Breast epithelium (tissue), 4 donors: ENCODE measurements around the gene ACLY. TPM values are rescaled to one million over a fixed set of nuclear protein-coding genes. Genes with fewer than 3 reads are reported as not detected.

Experiments
- DNase-seq, 2 donors: peaks; one replicate each; pipeline ENCODE4 v3.0.0-alpha.2; 2019; ENCODE audit warnings: low spot score in 2 of 2
- H3K27ac ChIP-seq, 2 donors: fragments of 200-600 bp; sonication (generic) in 1 of 2; one replicate each; pipeline ENCODE4 v1.5.1; 2016 to 2019; ENCODE audit warnings: mild to moderate bottlenecking in 1 of 2
- H3K27me3 ChIP-seq, 2 donors: fragments of 200-600 bp; sonication (generic) in 1 of 2; one replicate each; pipeline versions ENCODE4 v1.5.1 to v1.6.0; 2017 to 2019; ENCODE audit warnings: control low read depth in 1 of 2, mild to moderate bottlenecking in 1 of 2
- H3K36me3 ChIP-seq: fragments of 200-600 bp; one replicate; pipeline ENCODE4 v1.5.1; 2019
- H3K4me1 ChIP-seq, 2 donors: fragments of 200-600 bp; sonication (generic); one replicate each; pipeline ENCODE4 v1.5.1; 2016 to 2019; ENCODE audit warnings: control low read depth in 1 of 2
- H3K4me3 ChIP-seq, 3 donors: fragments of 200-600 bp; sonication (generic); 1 replicate in 2 of 3; 2 replicates in 1 of 3; pipeline ENCODE4 v1.5.1; 2016 to 2019; ENCODE audit warnings: mild to moderate bottlenecking in 3 of 3, moderate library complexity in 2 of 3
- H3K9me3 ChIP-seq, 2 donors: fragments of 200-600 bp; sonication (generic) in 1 of 2; one replicate each; pipeline ENCODE4 v1.5.1; 2016 to 2019; ENCODE audit warnings: control low read depth in 1 of 2
- POLR2A ChIP-seq: fragments of 450-650 bp; IDR thresholded peaks from one replicate; pipeline ENCODE4 v1.6.1; 2016; ENCODE audit warnings: antibody characterized with exemption, mild to moderate bottlenecking, moderate library complexity
- POLR2AphosphoS5 ChIP-seq, 3 donors: sonication (generic); formaldehyde crosslinking; IDR thresholded peaks; one replicate each; pipeline ENCODE4 v1.6.1; 2017; ENCODE audit warnings: antibody characterized with exemption in 3 of 3
- intact Hi-C: fragments of 100-400 bp; cut with DNase I; formaldehyde crosslinking; loops from one replicate; pipeline ENCODE4 v1.15.1; 2023; ENCODE audit warnings: low total_unique reads
- total RNA-seq, 3 donors: library from RNA; depleted of rRNA; stranded (reverse); fragments of >200 nt; gene quantifications; one replicate each; pipeline ENCODE4 v1.1.0, GENCODE V29; 2016
- TF ChIP-seq, protein P1 (sequence below), 3 donors: fragments of 450-650 bp; IDR thresholded peaks; one replicate each; pipeline ENCODE4 v1.5.1; 2016 to 2017; ENCODE audit warnings: antibody characterized with exemption in 3 of 3, mild to moderate bottlenecking in 3 of 3, moderate library complexity in 3 of 3

Gene ACLY
- total RNA-seq, 3 donors from 2014 or later, result 50.1 to 84.2 (median 66.3) TPM

- H3K4me3 ChIP-seq, result no peak overlapping the region
- no peaks in the 10 kb centered on the region for H3K9me3 ChIP-seq
- TF ChIP-seq POLR2AphosphoS5 (IDR thresholded peaks at IDR 0.05) (no peak), POLR2A (no peak)
- TF ChIP-seq, protein P1, sequence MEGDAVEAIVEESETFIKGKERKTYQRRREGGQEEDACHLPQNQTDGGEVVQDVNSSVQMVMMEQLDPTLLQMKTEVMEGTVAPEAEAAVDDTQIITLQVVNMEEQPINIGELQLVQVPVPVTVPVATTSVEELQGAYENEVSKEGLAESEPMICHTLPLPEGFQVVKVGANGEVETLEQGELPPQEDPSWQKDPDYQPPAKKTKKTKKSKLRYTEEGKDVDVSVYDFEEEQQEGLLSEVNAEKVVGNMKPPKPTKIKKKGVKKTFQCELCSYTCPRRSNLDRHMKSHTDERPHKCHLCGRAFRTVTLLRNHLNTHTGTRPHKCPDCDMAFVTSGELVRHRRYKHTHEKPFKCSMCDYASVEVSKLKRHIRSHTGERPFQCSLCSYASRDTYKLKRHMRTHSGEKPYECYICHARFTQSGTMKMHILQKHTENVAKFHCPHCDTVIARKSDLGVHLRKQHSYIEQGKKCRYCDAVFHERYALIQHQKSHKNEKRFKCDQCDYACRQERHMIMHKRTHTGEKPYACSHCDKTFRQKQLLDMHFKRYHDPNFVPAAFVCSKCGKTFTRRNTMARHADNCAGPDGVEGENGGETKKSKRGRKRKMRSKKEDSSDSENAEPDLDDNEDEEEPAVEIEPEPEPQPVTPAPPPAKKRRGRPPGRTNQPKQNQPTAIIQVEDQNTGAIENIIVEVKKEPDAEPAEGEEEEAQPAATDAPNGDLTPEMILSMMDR (IDR thresholded peaks at IDR 0.05), result no peak
- DNase-seq, result no peak
- H3K36me3 ChIP-seq, result peaks cover 5% of the 10 kb centered on the region
- H3K27ac ChIP-seq, result no peak overlapping the region
- H3K4me1 ChIP-seq, result peaks cover 0 to 8% of the 10 kb centered on the region in 2 donors
- intact Hi-C loops, result no loop called here
- H3K27me3 ChIP-seq, result no peaks in the 10 kb centered on the region
Measured at GRCh38 chr17:41910701-41911391, 7.9 kb downstream of the ACLY start.

DNA sequence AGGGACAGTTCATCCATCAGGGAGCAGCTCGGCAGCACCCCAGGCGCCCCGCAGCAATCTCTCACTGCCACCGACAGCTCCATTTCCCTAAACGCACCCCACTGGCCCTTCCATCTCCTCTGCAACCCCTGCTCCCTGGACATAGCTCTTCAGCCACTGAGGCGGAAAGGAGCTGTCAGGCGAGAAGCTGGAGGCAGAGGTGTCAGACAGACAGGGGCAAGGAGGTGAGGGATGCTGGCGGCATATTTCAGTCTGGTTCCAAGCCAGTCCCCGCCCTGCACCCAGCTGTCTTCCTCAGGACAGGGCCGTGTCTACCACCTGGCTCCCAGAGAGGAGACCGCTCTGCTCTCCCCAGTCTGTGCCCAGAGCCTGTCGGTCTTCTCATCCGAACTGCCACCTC lies 9.7 kb downstream of the ACLY start:
- H3K4me3 ChIP-seq, result no peak overlapping the region
- H3K4me1 ChIP-seq, result peaks cover 0 to 5% of the 10 kb centered on the region in 2 donors
- no peak overlapping the region for H3K27ac ChIP-seq
- intact Hi-C loops, result no loop called here
- H3K9me3 ChIP-seq, result no peaks in the 10 kb centered on the region
- TF ChIP-seq POLR2A (no peak), POLR2AphosphoS5 (IDR thresholded peaks at IDR 0.05) (no peak)
- TF ChIP-seq, protein P1 (IDR thresholded peaks at IDR 0.05), result no peak
- H3K36me3 ChIP-seq, result peaks cover 10% of the 10 kb centered on the region
- no peaks in the 10 kb centered on the region for H3K27me3 ChIP-seq
- no peak for DNase-seq

GRCh38 chr17:41907633-41908539 lies 10.9 kb downstream of the ACLY start:
- no peak overlapping the region for H3K27ac ChIP-seq
- TF ChIP-seq POLR2A, result no peak
- TF ChIP-seq, protein P1 (IDR thresholded peaks at IDR 0.05), result no peak
- no peak for TF ChIP-seq POLR2AphosphoS5 (IDR thresholded peaks at IDR 0.05)
- intact Hi-C loops, result no loop called here
- no peaks in the 10 kb centered on the region for H3K4me1 ChIP-seq
- H3K4me3 ChIP-seq, result no peak overlapping the region
- peaks cover 10% of the 10 kb centered on the region for H3K36me3 ChIP-seq
- no peaks in the 10 kb centered on the region for H3K27me3 ChIP-seq
- DNase-seq, result no peak
- H3K9me3 ChIP-seq, result no peaks in the 10 kb centered on the region

- no peaks in the 10 kb centered on the region for H3K4me1 ChIP-seq
- intact Hi-C loops, result no loop called here
- H3K27me3 ChIP-seq, result no peaks in the 10 kb centered on the region
- peaks cover 10% of the 10 kb centered on the region for H3K36me3 ChIP-seq
- no peak overlapping the region for H3K4me3 ChIP-seq
- H3K9me3 ChIP-seq, result no peaks in the 10 kb centered on the region
- TF ChIP-seq POLR2AphosphoS5 (IDR thresholded peaks at IDR 0.05) (no peak), POLR2A (no peak)
- TF ChIP-seq, protein P1 (IDR thresholded peaks at IDR 0.05), result no peak
- no peak for DNase-seq
- no peak overlapping the region for H3K27ac ChIP-seq
Measured at GRCh38 chr17:41907185-41907556, 11.6 kb downstream of the ACLY start.
